NB4 (cell line): ENCODE results near the gene PGM2.

Source experiments
- CTCF ChIP-seq: IDR thresholded peaks from one replicate; pipeline ENCODE4 v1.5.1; 2012; ENCODE audit warnings: low read depth, low read length
- POLR2A ChIP-seq: IDR thresholded peaks from 2 replicates; pipeline ENCODE4 v1.6.1; 2011; ENCODE audit warnings: mild to moderate bottlenecking; ENCODE audit not compliant: insufficient read length; ENCODE audit errors: extremely low read depth

- TF ChIP-seq CTCF (no peak), POLR2A (no peak)
Measured at GRCh38 chr4:37862961-37863360, 36.5 kb downstream of the PGM2 start.
